ENCODE results near the gene RMND1.

RMND1 gene

DNA sequence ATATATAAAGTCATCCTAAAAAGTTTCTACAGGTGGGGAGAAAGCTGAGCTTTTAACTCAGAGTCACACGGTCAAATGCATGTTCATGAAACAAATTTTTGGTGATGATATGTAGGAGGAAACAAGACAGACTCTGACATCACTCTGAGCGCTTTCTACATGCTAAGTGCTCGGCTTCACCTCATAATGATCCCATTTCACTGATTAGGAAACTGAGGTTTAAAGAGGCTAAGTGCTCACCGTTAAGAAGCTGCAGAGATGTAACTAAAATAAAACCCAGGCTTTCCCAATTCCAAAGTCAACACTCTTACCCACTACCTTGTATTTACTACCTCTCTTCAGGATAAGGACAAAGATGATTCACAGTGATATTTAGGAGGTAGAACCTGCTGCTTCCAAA, 4.7 kb downstream of the RMND1 start:
- no peak overlapping the region for H3K9ac ChIP-seq (ENCODE audit: low read depth, low read length, poor library complexity)
- H2BK120ac ChIP-seq (ENCODE audit: low read depth, low read length): no peak overlapping the region
- peaks cover 0 to 4% of the 10 kb centered on the region in 2 donors for H3K9me3 ChIP-seq (replicated peaks in 1 of 2; ENCODE audit: control insufficient read depth in 2 of 2, insufficient read depth in 1 of 2, low read depth in 1 of 2, low read length in 2 of 2)
- no CpG with 5 or more reads among the region's 4 CpGs for WGBS, 2 donors (ENCODE audit: extremely low coverage in 2 of 2, insufficient read length in 2 of 2, insufficient replicate concordance in 1 of 2)
- no peak overlapping the region for H2AK5ac ChIP-seq (ENCODE audit: low read depth, low read length)
- no peak overlapping the region for H3K23ac ChIP-seq (ENCODE audit: low read depth, low read length, poor library complexity)
- no peak overlapping the region for H4K8ac ChIP-seq (ENCODE audit: low read depth, low read length)
- H3K14ac ChIP-seq (ENCODE audit: low read length): no peak overlapping the region
- H3K4ac ChIP-seq (ENCODE audit: low read length): no peak overlapping the region
- H2BK12ac ChIP-seq (ENCODE audit: low read length): no peak overlapping the region
- H3K18ac ChIP-seq (ENCODE audit: low read length): no peak overlapping the region
- no peak overlapping the region for H2BK5ac ChIP-seq (ENCODE audit: low read length)
- no peak overlapping the region for H2AFZ ChIP-seq (ENCODE audit: low read length)
- no peaks in the 10 kb centered on the region for H3K4me1 ChIP-seq (ENCODE audit: control insufficient read depth in 2 of 2, insufficient read depth in 1 of 2, low read depth in 1 of 2, low read length in 2 of 2)
- no peak overlapping the region for H3K4me3 ChIP-seq (ENCODE audit: low read length in 2 of 2)
- H3K36me3 ChIP-seq (replicated peaks in 1 of 2; ENCODE audit: control insufficient read depth in 2 of 2, insufficient read depth in 2 of 2, low read length in 2 of 2): peaks cover 8 to 52% of the 10 kb centered on the region in 2 donors
- no peak overlapping the region for H3K27ac ChIP-seq (replicated peaks; ENCODE audit: low read length)
- H3K27me3 ChIP-seq (ENCODE audit: control insufficient read depth in 3 of 3, insufficient read depth in 3 of 3, low read depth in 1 of 3, low read length in 3 of 3): no peaks in the 10 kb centered on the region
- no peak overlapping the region for H3K4me2 ChIP-seq (ENCODE audit: insufficient read depth, low read length, poor library complexity, severe bottlenecking)
- H4K91ac ChIP-seq (ENCODE audit: low read depth, low read length, poor library complexity): no peak overlapping the region
- H2BK15ac ChIP-seq (ENCODE audit: low read length): no peak overlapping the region
- DNase-seq (ENCODE audit: low spot score): no peak
- H3K79me1 ChIP-seq (ENCODE audit: low read depth, low read length): no peaks in the 10 kb centered on the region

DNA sequence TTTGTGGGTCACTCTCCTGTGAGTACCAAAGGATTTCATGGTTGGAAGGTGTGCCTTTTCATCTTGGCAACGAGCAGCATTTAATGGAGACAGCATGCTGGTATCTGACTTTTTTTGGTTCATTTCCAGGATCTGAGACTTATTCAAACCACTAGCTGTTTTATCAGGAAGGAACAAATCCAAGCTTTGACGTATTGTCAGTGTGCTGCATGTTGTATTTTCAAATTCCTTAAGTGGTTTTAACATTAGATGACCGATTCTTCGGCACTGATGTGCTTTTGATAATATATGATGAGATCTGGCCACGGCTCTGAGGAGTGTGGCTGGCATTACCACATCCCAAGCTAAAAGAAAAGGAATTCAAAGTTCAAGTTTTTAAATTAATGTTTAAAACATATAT, 6.4 kb downstream of the RMND1 start:
- H3K23ac ChIP-seq (ENCODE audit: low read depth, low read length, poor library complexity): no peak overlapping the region
- no peak overlapping the region for H2BK5ac ChIP-seq (ENCODE audit: low read length)
- H3K79me1 ChIP-seq (ENCODE audit: low read depth, low read length): peaks cover 2% of the 10 kb centered on the region
- peaks cover 8 to 69% of the 10 kb centered on the region in 2 donors for H3K36me3 ChIP-seq (replicated peaks in 1 of 2; ENCODE audit: control insufficient read depth in 2 of 2, insufficient read depth in 2 of 2, low read length in 2 of 2)
- no peak overlapping the region for H3K4me3 ChIP-seq (ENCODE audit: low read length in 2 of 2)
- no peak overlapping the region for H2AFZ ChIP-seq (ENCODE audit: low read length)
- no peak overlapping the region for H3K4ac ChIP-seq (ENCODE audit: low read length)
- H3K27me3 ChIP-seq (ENCODE audit: control insufficient read depth in 3 of 3, insufficient read depth in 3 of 3, low read depth in 1 of 3, low read length in 3 of 3): no peaks in the 10 kb centered on the region
- DNase-seq (ENCODE audit: low spot score): no peak
- no peaks in the 10 kb centered on the region for H3K4me1 ChIP-seq (ENCODE audit: control insufficient read depth in 2 of 2, insufficient read depth in 1 of 2, low read depth in 1 of 2, low read length in 2 of 2)
- H3K9me3 ChIP-seq (replicated peaks in 1 of 2; ENCODE audit: control insufficient read depth in 2 of 2, insufficient read depth in 1 of 2, low read depth in 1 of 2, low read length in 2 of 2): peaks cover 0 to 4% of the 10 kb centered on the region in 2 donors
- WGBS, 2 donors (ENCODE audit: extremely low coverage in 2 of 2, insufficient read length in 2 of 2, insufficient replicate concordance in 1 of 2): no CpG with 5 or more reads among the region's 5 CpGs
- H3K14ac ChIP-seq (ENCODE audit: low read length): no peak overlapping the region
- no peak overlapping the region for H2BK120ac ChIP-seq (ENCODE audit: low read depth, low read length)
- no peak overlapping the region for H3K18ac ChIP-seq (ENCODE audit: low read length)
- no peak overlapping the region for H4K8ac ChIP-seq (ENCODE audit: low read depth, low read length)
- no peak overlapping the region for H2BK15ac ChIP-seq (ENCODE audit: low read length)
- H2BK12ac ChIP-seq (ENCODE audit: low read length): no peak overlapping the region
- no peak overlapping the region for H2AK5ac ChIP-seq (ENCODE audit: low read depth, low read length)
- H3K4me2 ChIP-seq (ENCODE audit: insufficient read depth, low read length, poor library complexity, severe bottlenecking): no peak overlapping the region
- no peak overlapping the region for H3K9ac ChIP-seq (ENCODE audit: low read depth, low read length, poor library complexity)
- no peak overlapping the region for H4K91ac ChIP-seq (ENCODE audit: low read depth, low read length, poor library complexity)
- no peak overlapping the region for H3K27ac ChIP-seq (replicated peaks; ENCODE audit: low read length)

DNA sequence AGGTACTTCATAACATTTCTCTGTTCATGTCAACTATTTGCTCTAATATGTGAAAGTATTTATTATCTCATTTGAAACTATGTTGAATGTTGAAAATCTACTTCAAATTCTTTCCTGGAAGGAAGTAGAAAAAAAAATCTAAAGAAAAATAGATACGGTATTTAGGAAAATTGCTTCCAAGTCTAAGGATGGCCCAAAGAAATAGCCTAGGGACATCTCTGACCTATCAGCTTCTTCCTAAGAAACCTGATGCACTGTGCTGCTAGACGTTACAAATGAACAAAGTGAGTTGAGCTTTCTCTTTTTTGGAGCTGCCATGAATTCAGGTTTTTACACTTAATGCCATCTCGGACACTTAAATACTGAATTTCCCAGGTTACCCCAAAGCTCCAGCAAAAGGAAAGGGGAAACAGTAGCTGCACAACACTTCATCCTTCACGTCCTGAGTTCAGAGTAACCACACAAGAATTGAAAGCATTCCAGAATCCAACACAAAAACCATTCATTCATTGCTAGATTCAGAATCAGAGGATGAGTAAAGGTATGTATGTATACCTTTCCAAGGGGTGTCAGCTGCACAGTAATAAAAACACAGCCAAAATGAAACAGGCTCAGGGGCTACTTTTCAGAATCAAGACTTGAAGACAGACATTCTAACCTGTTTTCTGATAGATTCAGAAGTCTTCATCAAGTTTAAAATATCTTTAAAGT, 7.9 kb downstream of the RMND1 start:
- Histone ChIP-seq H3K27ac (replicated peaks; ENCODE audit: low read length) (no peak overlapping the region), H3K4me2 (ENCODE audit: insufficient read depth, low read length, poor library complexity, severe bottlenecking) (no peak overlapping the region), H4K91ac (ENCODE audit: low read depth, low read length, poor library complexity) (no peak overlapping the region), H2BK12ac (ENCODE audit: low read length) (no peak overlapping the region), H3K9ac (ENCODE audit: low read depth, low read length, poor library complexity) (no peak overlapping the region), H2AFZ (ENCODE audit: low read length) (no peak overlapping the region), H4K8ac (ENCODE audit: low read depth, low read length) (no peak overlapping the region), H3K4me3 (ENCODE audit: low read length in 2 of 2) (no peak overlapping the region), H2AK5ac (ENCODE audit: low read depth, low read length) (no peak overlapping the region), H3K4me1 (ENCODE audit: control insufficient read depth in 2 of 2, insufficient read depth in 1 of 2, low read depth in 1 of 2, low read length in 2 of 2) (no peaks in the 10 kb centered on the region), H3K18ac (ENCODE audit: low read length) (no peak overlapping the region), H3K36me3 (replicated peaks in 1 of 2; ENCODE audit: control insufficient read depth in 2 of 2, insufficient read depth in 2 of 2, low read length in 2 of 2) (peaks cover 8 to 71% of the 10 kb centered on the region in 2 donors), H3K9me3 (replicated peaks in 1 of 2; ENCODE audit: control insufficient read depth in 2 of 2, insufficient read depth in 1 of 2, low read depth in 1 of 2, low read length in 2 of 2) (no peaks in the 10 kb centered on the region), H3K4ac (ENCODE audit: low read length) (no peak overlapping the region), H3K79me1 (ENCODE audit: low read depth, low read length) (peaks cover 2% of the 10 kb centered on the region), H3K23ac (ENCODE audit: low read depth, low read length, poor library complexity) (no peak overlapping the region), H2BK15ac (ENCODE audit: low read length) (no peak overlapping the region), H3K14ac (ENCODE audit: low read length) (no peak overlapping the region), H2BK120ac (ENCODE audit: low read depth, low read length) (no peak overlapping the region), H3K27me3 (ENCODE audit: control insufficient read depth in 3 of 3, insufficient read depth in 3 of 3, low read depth in 1 of 3, low read length in 3 of 3) (no peaks in the 10 kb centered on the region), H2BK5ac (ENCODE audit: low read length) (no peak overlapping the region)
- no peak for DNase-seq (ENCODE audit: low spot score)
- no CpG with 5 or more reads among the region's 4 CpGs for WGBS, 2 donors (ENCODE audit: extremely low coverage in 2 of 2, insufficient read length in 2 of 2, insufficient replicate concordance in 1 of 2)

GRCh38 chr6:151443454-151443853, 8.5 kb downstream of the RMND1 start:
- no peak overlapping the region for H3K4me3 ChIP-seq (ENCODE audit: low read length in 2 of 2)
- H3K14ac ChIP-seq (ENCODE audit: low read length): no peak overlapping the region
- H3K4me2 ChIP-seq (ENCODE audit: insufficient read depth, low read length, poor library complexity, severe bottlenecking): no peak overlapping the region
- H2AFZ ChIP-seq (ENCODE audit: low read length): no peak overlapping the region
- H3K9ac ChIP-seq (ENCODE audit: low read depth, low read length, poor library complexity): no peak overlapping the region
- no CpG with 5 or more reads among the region's 5 CpGs for WGBS, 2 donors (ENCODE audit: extremely low coverage in 2 of 2, insufficient read length in 2 of 2, insufficient replicate concordance in 1 of 2)
- H3K23ac ChIP-seq (ENCODE audit: low read depth, low read length, poor library complexity): no peak overlapping the region
- no peak overlapping the region for H2BK12ac ChIP-seq (ENCODE audit: low read length)
- DNase-seq (ENCODE audit: low spot score): no peak
- H2BK15ac ChIP-seq (ENCODE audit: low read length): no peak overlapping the region
- no peak overlapping the region for H3K4ac ChIP-seq (ENCODE audit: low read length)
- H3K36me3 ChIP-seq (replicated peaks in 1 of 2; ENCODE audit: control insufficient read depth in 2 of 2, insufficient read depth in 2 of 2, low read length in 2 of 2): peaks cover 8 to 74% of the 10 kb centered on the region in 2 donors
- no peaks in the 10 kb centered on the region for H3K4me1 ChIP-seq (ENCODE audit: control insufficient read depth in 2 of 2, insufficient read depth in 1 of 2, low read depth in 1 of 2, low read length in 2 of 2)
- H4K91ac ChIP-seq (ENCODE audit: low read depth, low read length, poor library complexity): no peak overlapping the region
- H2BK5ac ChIP-seq (ENCODE audit: low read length): no peak overlapping the region
- H3K27me3 ChIP-seq (ENCODE audit: control insufficient read depth in 3 of 3, insufficient read depth in 3 of 3, low read depth in 1 of 3, low read length in 3 of 3): no peaks in the 10 kb centered on the region
- peaks cover 2% of the 10 kb centered on the region for H3K79me1 ChIP-seq (ENCODE audit: low read depth, low read length)
- no peak overlapping the region for H2AK5ac ChIP-seq (ENCODE audit: low read depth, low read length)
- H3K9me3 ChIP-seq (replicated peaks in 1 of 2; ENCODE audit: control insufficient read depth in 2 of 2, insufficient read depth in 1 of 2, low read depth in 1 of 2, low read length in 2 of 2): no peaks in the 10 kb centered on the region
- no peak overlapping the region for H2BK120ac ChIP-seq (ENCODE audit: low read depth, low read length)
- no peak overlapping the region for H4K8ac ChIP-seq (ENCODE audit: low read depth, low read length)
- H3K27ac ChIP-seq (replicated peaks; ENCODE audit: low read length): no peak overlapping the region
- H3K18ac ChIP-seq (ENCODE audit: low read length): no peak overlapping the region
